HepG2 (cell line): ENCODE results near the gene ARHGDIA. TPM values are rescaled to one million over a fixed set of nuclear protein-coding genes. Genes with fewer than 3 reads are reported as not detected.
A peak's percentile ranks its signal among the peaks of the same experiment; 100 is the strongest.

ENCODE experiments used
- ARID5B ChIP-seq: IDR thresholded peaks from 2 replicates; pipeline ENCODE4 v1.4.0; 2020; ENCODE audit warnings: mild to moderate bottlenecking, missing genetic modification reagents
- ATF7 ChIP-seq, 2 experiments: fragments of 450-650 bp in 1 of 2; sonication (generic) in 1 of 2; formaldehyde crosslinking in 1 of 2; IDR thresholded peaks; 2 replicates each; pipeline versions ENCODE4 v1.4.0 to v1.6.1; 2016 to 2020; ENCODE audit warnings: antibody characterized with exemption in 1 of 2, mild to moderate bottlenecking in 1 of 2, missing genetic modification reagents in 1 of 2
- GZF1 ChIP-seq: sonication (generic); formaldehyde crosslinking; IDR thresholded peaks from 2 replicates; pipeline ENCODE4 v1.5.1; 2020; ENCODE audit warnings: mild to moderate bottlenecking, missing genetic modification reagents
- HNRNPUL1 ChIP-seq: fragments of 200-400 bp; formaldehyde crosslinking; IDR thresholded peaks from 2 replicates; pipeline ENCODE4 v1.6.1; 2017; ENCODE audit warnings: low read depth, mild to moderate bottlenecking, low read length, moderate library complexity
- ISX ChIP-seq: sonication (generic); formaldehyde crosslinking; conservative IDR thresholded peaks from 2 replicates; pipeline ENCODE4 v1.5.0; 2020; ENCODE audit warnings: missing genetic modification reagents
- MEIS2 ChIP-seq: sonication (generic); formaldehyde crosslinking; IDR thresholded peaks from 2 replicates; pipeline ENCODE4 v1.9.0; 2021; ENCODE audit warnings: mild to moderate bottlenecking, missing genetic modification reagents
- MXD1 ChIP-seq: sonication (generic); formaldehyde crosslinking; IDR thresholded peaks from 2 replicates; pipeline ENCODE4 v1.4.0; 2020; ENCODE audit warnings: mild to moderate bottlenecking, missing genetic modification reagents
- NFIB ChIP-seq: sonication (generic); formaldehyde crosslinking; IDR thresholded peaks from 2 replicates; pipeline ENCODE4 v1.9.0; 2021; ENCODE audit warnings: missing genetic modification reagents, mild to moderate bottlenecking, borderline replicate concordance
- POLR2A ChIP-seq, 2 experiments: IDR thresholded peaks; 2 replicates each; pipeline ENCODE4 v1.6.1; 2011; ENCODE audit warnings: low read depth in 2 of 2, low read length in 2 of 2, mild to moderate bottlenecking in 1 of 2, moderate library complexity in 1 of 2; ENCODE audit not compliant: insufficient read depth in 1 of 2
- POLR2G ChIP-seq: fragments of 200-400 bp; formaldehyde crosslinking; IDR thresholded peaks from 2 replicates; pipeline ENCODE4 v1.6.1; 2018; ENCODE audit warnings: mild to moderate bottlenecking, low read depth, low read length, moderate library complexity
- SALL2 ChIP-seq: sonication (generic); formaldehyde crosslinking; IDR thresholded peaks from 2 replicates; pipeline ENCODE4 v1.8.1; 2023; ENCODE audit warnings: mild to moderate bottlenecking, missing genetic modification reagents, inconsistent platforms
- TP53 ChIP-seq: sonication (generic); formaldehyde crosslinking; conservative IDR thresholded peaks from 2 replicates; pipeline ENCODE4 v1.4.0; 2020; ENCODE audit warnings: missing genetic modification reagents
- ZFP90 ChIP-seq: sonication (generic); formaldehyde crosslinking; IDR thresholded peaks from 2 replicates; pipeline ENCODE4 v1.8.0; 2022; ENCODE audit warnings: missing genetic modification reagents, mild to moderate bottlenecking, inconsistent platforms, borderline replicate concordance
- ZNF629 ChIP-seq: sonication (generic); formaldehyde crosslinking; conservative IDR thresholded peaks from 2 replicates; pipeline ENCODE4 v1.5.0; 2020; ENCODE audit warnings: missing genetic modification reagents
- polyA plus RNA-seq, 8 experiments: library from polyadenylated mRNA; depleted of rRNA in 3 of 8; stranded (reverse) in 7 of 8; unstranded in 1 of 8; fragments of >200 nt; fragmentation: Illumina TruSeq in 4 of 8; extraction: Trizol in 4 of 8; gene quantifications; 2 replicates each; pipeline versions ENCODE4 v1.2.1 to v1.2.3, GENCODE V29; 2011 to 2016; ENCODE audit warnings: low read depth in 4 of 8, missing spikeins in 1 of 8, mixed read lengths in 1 of 8; ENCODE audit not compliant: insufficient read depth in 1 of 8
- total RNA-seq, 5 experiments: library from RNA; depleted of rRNA; stranded (reverse); fragments of >200 nt; fragmentation: Illumina TruSeq; extraction: Trizol; gene quantifications; 2 replicates each; pipeline ENCODE4 v1.2.3, GENCODE V29; 2016; ENCODE audit warnings: low read depth in 1 of 5
- TF ChIP-seq, protein P1 (sequence below): sonication (generic); formaldehyde crosslinking; IDR thresholded peaks from 2 replicates; pipeline ENCODE4 v1.8.0; 2022; ENCODE audit warnings: missing genetic modification reagents, mild to moderate bottlenecking, moderate library complexity, borderline replicate concordance
- TF ChIP-seq, protein P2 (sequence below): conservative IDR thresholded peaks from 2 replicates; pipeline ENCODE4 v1.6.1; 2018; ENCODE audit warnings: missing genetic modification reagents
- TF ChIP-seq, protein P3 (sequence below): sonication (generic); formaldehyde crosslinking; IDR thresholded peaks from 2 replicates; pipeline ENCODE4 v1.4.0; 2020; ENCODE audit warnings: low read depth, missing genetic modification reagents

The ARHGDIA gene
- total and polyA plus RNA-seq, 2 of the 13 experiments (the other 11 are each of a cell fraction or from before 2014, with no cell fraction given), result 40.0 to 64.0 TPM

- TF ChIP-seq ATF7 (IDR thresholded peaks at IDR 0.05), result no peak
- no peak for TF ChIP-seq ATF7 (CRISPR knock-in tag; IDR thresholded peaks at IDR 0.05)
- TF ChIP-seq MXD1 (CRISPR knock-in tag), result peak; percentile 29; the same call in 1 of the 2 replicates
- TF ChIP-seq ZNF629 (CRISPR knock-in tag), result no peak
- no peak for TF ChIP-seq SALL2
- no peak; the same call in 1 of the 2 replicates for TF ChIP-seq ZFP90 (CRISPR knock-in tag)
- TF ChIP-seq POLR2A (IDR thresholded peaks at IDR 0.05; ENCODE audit: insufficient read depth in 1 of 2, low read depth in 2 of 2, low read length in 2 of 2), result peak in 1 of 2 experiments; percentile 71; a peak in 2 of 4 replicates
- TF ChIP-seq, protein P1, sequence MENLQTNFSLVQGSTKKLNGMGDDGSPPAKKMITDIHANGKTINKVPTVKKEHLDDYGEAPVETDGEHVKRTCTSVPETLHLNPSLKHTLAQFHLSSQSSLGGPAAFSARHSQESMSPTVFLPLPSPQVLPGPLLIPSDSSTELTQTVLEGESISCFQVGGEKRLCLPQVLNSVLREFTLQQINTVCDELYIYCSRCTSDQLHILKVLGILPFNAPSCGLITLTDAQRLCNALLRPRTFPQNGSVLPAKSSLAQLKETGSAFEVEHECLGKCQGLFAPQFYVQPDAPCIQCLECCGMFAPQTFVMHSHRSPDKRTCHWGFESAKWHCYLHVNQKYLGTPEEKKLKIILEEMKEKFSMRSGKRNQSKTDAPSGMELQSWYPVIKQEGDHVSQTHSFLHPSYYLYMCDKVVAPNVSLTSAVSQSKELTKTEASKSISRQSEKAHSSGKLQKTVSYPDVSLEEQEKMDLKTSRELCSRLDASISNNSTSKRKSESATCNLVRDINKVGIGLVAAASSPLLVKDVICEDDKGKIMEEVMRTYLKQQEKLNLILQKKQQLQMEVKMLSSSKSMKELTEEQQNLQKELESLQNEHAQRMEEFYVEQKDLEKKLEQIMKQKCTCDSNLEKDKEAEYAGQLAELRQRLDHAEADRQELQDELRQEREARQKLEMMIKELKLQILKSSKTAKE (CRISPR knock-in tag), result peak; percentile 45
- no peak for TF ChIP-seq ISX (CRISPR knock-in tag)
- TF ChIP-seq HNRNPUL1, result peak; percentile 59; the same call in 1 of the 2 replicates
- no peak for TF ChIP-seq TP53 (CRISPR knock-in tag)
- no peak for TF ChIP-seq ARID5B (CRISPR knock-in tag)
- TF ChIP-seq GZF1 (CRISPR knock-in tag), result peak; percentile 68
- TF ChIP-seq, protein P2, sequence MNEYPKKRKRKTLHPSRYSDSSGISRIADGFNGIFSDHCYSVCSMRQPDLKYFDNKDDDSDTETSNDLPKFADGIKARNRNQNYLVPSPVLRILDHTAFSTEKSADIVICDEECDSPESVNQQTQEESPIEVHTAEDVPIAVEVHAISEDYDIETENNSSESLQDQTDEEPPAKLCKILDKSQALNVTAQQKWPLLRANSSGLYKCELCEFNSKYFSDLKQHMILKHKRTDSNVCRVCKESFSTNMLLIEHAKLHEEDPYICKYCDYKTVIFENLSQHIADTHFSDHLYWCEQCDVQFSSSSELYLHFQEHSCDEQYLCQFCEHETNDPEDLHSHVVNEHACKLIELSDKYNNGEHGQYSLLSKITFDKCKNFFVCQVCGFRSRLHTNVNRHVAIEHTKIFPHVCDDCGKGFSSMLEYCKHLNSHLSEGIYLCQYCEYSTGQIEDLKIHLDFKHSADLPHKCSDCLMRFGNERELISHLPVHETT, result peak; percentile 59
- TF ChIP-seq, protein P3, sequence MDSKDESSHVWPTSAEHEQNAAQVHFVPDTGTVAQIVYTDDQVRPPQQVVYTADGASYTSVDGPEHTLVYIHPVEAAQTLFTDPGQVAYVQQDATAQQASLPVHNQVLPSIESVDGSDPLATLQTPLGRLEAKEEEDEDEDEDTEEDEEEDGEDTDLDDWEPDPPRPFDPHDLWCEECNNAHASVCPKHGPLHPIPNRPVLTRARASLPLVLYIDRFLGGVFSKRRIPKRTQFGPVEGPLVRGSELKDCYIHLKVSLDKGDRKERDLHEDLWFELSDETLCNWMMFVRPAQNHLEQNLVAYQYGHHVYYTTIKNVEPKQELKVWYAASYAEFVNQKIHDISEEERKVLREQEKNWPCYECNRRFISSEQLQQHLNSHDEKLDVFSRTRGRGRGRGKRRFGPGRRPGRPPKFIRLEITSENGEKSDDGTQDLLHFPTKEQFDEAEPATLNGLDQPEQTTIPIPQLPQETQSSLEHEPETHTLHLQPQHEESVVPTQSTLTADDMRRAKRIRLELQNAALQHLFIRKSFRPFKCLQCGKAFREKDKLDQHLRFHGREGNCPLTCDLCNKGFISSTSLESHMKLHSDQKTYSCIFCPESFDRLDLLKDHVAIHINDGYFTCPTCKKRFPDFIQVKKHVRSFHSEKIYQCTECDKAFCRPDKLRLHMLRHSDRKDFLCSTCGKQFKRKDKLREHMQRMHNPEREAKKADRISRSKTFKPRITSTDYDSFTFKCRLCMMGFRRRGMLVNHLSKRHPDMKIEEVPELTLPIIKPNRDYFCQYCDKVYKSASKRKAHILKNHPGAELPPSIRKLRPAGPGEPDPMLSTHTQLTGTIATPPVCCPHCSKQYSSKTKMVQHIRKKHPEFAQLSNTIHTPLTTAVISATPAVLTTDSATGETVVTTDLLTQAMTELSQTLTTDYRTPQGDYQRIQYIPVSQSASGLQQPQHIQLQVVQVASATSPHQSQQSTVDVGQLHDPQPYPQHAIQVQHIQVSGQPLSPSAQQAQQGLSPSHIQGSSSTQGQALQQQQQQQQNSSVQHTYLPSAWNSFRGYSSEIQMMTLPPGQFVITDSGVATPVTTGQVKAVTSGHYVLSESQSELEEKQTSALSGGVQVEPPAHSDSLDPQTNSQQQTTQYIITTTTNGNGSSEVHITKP (CRISPR knock-in tag), result no peak
- peak; percentile 20; the same call in 1 of the 2 replicates for TF ChIP-seq MEIS2 (CRISPR knock-in tag)
- TF ChIP-seq POLR2G, result peak; percentile 77
- no peak for TF ChIP-seq NFIB (CRISPR knock-in tag)
Measured at GRCh38 chr17:81867991-81868673, 3.0 kb downstream of the ARHGDIA start (continued).
